GM19468 (cell line): ENCODE measurements around the gene DYNLT4.
"Not testable (repeated sequence)": the region's sequence is repeated elsewhere in the genome, so short reads cannot be mapped to it uniquely, and the experiment has no call there.

Source experiments
- ATAC-seq: cut with Tn5 transposase; IDR thresholded peaks from one replicate; pipeline ENCODE4 v1.9.1; 2021; ENCODE audit warnings: mild to moderate bottlenecking, moderate library complexity, moderate number of reproducible peaks; ENCODE audit not compliant: unreplicated experiment; ENCODE audit errors: extremely low read depth

The DYNLT4 gene

DNA sequence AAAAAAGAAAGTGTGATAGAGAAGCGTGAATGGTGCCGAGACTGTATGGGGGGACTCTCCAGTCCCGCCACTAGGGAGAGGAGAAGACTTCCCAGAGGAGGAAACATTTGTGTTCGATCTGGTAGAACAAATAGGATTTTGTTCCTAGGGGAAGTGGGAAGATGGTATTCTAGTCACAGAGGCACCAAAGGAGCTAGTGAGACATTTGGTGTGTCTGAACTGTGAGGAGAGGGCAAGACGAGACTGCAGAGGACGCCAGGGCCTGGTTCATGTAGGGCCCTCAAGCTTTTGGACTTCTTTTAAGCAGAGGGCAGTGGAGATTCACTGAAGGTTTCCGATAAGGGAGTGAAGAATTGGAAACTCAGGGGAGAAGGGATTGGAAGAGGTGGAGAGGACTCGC is 4.1 kb upstream of the DYNLT4 start:
- ATAC-seq = no peak

DNA sequence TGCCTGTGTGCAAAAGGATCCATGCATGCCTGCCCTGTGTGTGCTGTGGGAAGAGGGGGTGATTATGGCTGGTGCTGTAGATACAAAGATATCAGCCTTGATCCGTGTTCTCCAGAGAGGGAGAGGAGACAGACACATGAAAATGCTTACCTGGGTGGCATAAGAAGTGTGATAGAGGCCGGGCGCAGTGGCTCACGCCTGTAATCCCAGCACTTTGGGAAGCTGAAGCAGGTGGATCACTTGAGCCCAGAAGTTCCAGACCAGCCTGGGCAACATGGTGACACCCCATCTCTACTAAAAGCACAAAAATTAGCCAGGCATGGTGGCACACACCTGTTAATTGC is 3.6 kb upstream of the DYNLT4 start:
- not testable (repeated sequence) for ATAC-seq

DNA sequence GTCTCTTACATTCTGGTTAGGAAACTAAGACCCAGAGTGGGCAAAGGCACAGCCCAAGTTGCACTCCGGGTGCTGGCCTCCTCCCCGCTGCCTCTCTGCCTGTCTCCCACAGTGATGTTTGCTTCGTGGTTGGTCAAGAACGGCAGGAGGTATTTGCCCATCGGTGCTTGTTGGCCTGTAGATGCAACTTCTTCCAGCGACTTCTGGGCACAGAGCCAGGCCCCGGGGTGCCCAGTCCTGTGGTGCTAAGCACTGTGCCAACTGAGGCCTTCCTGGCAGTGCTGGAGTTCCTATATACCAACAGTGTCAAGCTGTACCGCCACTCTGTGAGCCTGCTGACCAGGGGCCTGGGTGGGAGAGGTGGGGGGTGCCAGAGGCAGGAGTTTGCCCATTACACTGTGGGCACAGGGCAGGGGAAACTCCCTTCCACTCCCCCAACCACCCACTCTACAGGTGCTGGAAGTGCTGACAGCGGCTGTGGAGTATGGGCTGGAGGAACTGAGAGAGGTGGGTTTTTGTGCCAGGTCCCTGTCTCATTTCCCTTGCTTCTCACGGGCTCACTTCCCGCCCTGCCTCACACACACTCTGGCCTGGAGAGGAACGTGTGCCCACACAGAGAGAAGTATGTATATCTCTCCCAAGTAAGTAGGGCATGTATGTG is 3.1 kb upstream of the DYNLT4 start:
- ATAC-seq = no peak

DNA sequence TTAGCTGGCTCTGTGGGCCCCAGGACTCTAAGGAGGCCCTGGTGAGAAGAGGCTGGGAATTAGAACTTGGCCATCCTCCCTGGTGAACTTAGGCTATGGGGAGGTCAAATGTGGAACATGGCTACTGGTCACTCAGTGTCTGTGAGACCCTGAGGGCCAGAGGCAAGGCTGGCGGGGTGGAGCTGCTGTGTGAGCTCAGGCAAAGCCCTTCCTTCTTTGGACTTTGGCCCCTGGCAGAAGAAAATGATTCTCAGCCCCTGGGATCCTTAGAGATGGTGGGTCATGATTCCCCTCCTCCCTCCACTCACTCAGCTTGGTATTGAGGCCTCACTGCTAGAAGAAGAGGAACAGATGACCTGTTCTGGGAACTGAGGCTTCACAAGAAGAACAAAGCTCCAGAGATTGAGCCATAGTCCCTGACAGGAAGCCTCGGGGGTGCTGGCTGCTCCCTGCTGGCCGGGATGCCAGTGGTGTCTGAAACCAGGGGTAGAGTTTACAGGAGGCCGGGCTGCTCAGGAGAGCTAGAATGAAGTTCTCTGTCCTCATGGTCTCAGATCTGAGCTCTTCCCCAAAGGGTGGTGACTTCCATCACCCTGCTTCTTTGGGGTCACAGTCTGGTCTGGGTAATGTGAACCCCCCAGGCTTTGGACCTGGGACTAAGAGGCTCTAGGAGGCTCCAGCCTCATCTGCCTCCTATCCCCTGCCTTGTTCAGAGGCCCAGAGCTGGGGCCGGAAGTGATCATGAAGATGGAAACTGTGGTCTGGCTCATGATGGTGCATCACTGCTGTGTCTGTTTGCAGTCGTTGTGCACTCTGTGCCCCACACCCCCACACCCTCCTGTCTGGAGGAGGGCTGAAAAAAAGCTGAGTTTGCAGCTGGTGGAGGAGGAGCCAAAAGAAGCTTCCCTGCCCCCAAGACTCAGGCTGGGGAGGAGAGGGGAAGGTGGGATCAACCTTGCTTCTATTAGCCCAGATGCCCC is 2.1 kb upstream of the DYNLT4 start:
- ATAC-seq = no peak

DNA sequence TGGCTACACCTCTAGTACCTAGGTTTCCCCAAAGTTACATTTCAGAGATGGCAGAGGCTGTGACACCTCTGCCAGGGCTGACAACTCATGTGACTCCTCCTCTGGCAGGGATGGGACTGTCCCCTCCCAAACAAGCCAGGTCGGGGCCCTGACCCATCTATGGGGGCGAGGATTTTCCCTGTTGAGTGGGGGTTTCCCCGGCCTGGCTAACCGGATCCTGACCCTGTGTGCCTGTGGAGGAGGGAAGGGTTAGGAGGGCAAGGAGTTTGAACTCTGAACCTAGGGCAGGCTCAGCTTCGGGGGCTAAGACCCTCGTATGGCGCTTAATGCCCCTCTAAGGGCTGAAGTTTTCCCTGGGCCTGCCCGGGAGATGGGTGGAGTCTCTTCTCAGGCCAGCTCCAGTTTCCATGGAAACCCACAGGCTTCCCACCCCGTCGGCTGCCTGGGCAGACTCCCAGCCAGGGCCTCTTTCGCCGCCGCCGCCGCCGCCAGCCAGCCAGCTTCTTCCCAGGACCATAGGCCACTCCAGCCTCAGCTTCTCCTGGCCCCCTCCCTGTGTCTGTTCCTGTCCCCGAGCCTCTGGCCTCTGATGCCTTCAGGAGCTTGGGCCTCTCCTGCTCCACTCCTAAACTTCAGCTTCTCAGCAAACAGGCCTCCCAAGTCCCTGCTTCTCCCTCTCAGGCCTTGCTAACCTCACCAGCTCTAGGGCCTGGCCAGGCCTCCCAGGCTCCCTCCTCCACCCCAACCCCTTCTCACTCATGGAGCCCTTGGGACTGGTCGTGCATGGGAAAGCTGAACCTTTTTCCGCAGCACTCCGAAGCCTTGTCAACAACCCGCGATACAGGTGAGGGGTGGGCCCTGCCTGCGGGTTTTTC is 1.1 kb upstream of the DYNLT4 start, which contains the start of gene BTBD19:
Gene BTBD19 (plus strand): TSS at position 461 of the 875 bp plus-strand sequence. CDS start 298 bp downstream, at position 759.
- ATAC-seq = no peak

DNA sequence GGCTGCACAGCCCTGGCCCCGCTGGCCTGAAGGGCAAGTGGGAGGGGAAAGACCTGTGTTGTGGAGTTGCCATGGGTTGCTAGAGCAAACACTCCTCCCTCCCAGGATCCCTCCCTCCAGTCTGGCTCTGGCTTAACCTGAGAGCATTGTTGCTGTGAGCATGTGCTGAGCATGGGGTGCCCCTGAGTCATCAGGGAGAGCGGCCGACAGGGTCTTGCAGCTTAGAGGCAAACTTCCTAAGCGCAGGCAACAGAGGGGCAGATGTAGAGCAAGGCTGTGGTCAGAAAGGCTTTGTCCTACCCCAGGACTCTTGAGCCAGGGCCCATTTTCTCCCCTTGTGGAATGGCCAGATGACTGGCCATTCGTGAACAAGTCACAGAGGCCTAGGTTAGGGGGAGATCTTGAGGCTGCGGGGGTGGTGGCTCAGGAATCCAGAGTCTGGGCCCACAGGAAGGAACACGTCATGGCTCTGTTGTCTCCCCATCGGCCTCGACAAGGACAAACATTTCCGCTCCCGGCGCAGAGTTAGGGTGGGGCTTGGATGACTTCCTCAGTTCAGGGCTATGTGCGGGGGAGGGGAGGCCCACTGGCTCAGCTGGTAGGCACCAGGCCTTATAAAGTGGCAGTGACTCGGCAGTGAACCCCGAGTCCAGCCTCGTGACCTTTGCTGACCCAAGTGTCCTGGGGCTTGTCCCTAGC is 362 bp upstream of the DYNLT4 start:
- no peak for ATAC-seq

DNA sequence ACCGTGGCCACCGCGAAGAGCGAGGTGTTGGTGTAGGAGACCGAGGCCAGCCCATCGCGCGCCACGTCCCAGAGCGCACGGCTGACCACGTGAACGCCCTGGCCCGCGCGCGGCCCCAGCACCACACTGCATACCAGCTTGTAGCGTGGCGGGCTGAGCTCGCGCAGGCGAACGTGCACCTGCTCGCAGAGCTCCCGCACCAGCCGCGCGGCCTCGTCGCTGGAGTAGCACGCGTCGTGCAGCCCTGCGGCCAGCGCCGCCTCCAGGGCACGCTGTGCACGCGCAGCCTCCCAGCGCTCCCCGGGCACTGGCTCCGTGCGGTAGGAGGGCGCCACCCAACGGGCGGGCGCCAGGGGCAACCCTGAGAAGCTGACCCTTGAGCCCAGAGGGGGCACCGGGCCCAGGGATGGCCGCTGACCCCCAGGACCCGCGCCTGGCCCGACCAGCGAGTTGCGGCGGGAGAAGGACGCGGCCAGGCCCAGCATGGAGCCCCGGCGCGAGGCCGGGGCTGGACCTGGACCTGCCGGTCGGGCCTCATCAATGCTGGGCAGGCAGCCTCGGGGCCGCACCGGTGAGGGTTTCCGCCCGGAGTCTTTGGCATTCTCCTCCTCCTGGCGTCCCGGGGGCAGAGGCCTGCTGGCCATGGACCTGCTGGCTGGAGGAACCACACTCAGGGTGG is 987 bp downstream of the DYNLT4 start:
- no peak for ATAC-seq

DNA sequence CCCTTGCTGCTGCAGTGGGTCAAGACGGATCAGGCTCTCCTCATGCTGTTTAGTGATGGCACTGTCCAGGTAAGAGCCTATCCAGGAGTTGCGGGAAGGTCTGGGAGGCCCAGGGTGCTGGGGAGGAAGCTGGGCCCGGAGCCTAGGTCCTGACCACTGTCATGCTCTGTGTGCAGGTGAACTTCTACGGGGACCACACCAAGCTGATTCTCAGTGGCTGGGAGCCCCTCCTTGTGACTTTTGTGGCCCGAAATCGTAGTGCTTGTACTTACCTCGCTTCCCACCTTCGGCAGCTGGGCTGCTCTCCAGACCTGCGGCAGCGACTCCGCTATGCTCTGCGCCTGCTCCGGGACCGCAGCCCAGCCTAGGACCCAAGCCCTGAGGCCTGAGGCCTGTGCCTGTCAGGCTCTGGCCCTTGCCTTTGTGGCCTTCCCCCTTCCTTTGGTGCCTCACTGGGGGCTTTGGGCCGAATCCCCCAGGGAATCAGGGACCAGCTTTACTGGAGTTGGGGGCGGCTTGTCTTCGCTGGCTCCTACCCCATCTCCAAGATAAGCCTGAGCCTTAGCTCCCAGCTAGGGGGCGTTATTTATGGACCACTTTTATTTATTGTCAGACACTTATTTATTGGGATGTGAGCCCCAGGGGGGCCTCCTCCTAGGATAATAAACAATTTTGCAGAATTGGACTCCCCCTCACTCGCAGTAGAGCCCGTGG is 1.7 kb downstream of the DYNLT4 start:
- no peak for ATAC-seq

DNA sequence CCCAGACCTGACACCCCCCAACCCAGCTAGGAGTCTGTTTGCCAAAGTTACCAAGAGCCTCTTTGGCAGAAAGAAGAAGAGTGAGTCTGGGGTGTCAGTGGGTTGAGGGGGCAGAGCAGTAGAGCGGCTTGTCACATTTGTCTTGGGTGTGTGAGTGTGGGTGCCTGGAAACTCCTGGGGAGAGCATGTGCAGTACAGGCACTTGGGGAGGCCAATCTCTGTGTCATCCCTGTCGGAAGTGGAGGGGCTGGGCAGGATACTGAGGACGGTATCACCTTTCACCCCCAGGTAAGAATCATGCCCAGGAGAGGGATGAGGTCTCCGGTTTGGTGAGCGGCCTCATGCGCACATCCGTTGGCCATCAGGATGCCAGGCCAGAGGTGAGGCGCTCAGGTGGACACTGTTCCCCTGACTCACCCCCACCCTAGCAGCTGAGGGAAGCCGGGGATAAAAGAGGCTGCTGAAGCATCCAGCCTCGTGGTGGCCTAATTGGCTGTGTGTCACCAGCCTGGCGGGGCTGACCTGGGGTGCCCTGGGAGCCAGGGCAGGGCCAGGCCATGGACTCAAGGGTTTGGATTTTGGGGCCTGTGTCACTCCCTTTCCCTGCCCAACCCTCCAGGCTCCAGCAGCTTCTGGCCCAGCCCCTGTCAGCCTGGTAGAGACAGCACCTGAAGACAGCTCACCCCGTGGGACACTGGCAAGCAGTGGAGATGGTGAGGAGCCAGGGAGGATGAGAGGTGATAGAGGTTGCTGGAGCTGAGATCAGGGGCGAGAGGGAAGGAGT is 3.6 kb downstream of the DYNLT4 start:
- ATAC-seq = no peak

DNA sequence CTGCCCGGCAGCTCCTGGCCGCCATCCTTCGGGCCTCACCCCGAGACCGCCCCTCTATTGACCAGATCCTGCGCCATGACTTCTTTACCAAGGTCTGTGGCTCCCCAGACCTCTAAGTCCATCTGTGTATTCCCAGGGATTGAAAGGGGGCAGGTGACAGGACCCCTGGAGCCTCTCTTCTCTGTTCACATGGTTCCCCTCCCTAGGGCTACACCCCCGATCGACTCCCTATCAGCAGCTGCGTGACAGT is 4.2 kb downstream of the DYNLT4 start:
- no peak for ATAC-seq

DNA sequence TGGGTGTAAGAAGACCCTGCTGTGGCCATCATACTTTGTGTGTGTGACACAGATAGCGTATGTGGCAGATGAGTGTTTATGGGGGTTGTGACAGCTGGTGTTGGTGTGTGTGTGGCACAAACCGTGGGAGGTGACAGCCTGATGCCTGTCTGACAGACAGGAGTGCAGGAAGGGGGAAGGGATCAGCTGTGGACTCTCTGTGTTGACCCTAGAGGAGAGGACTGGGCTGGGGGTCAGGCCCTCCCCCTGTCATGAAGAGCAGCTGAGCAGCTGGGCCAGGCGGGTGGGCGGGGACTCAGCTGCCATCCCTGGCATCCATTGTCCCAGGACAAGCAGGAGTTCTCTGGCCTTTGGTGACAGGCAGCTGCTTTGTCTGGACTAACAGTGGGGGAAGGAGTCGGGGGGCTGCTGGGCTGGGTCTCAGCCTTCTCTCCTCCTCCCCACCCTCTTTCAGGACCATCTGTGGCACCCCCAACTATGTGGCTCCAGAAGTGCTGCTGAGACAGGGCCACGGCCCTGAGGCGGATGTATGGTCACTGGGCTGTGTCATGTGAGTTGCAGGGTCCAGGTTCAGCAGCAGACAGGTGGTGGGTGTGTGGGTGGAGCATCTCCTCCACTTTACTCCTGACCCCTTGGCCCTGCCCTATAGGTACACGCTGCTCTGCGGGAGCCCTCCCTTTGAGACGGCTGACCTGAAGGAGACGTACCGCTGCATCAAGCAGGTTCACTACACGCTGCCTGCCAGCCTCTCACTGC is 4.7 kb downstream of the DYNLT4 start:
- ATAC-seq = no peak

DNA sequence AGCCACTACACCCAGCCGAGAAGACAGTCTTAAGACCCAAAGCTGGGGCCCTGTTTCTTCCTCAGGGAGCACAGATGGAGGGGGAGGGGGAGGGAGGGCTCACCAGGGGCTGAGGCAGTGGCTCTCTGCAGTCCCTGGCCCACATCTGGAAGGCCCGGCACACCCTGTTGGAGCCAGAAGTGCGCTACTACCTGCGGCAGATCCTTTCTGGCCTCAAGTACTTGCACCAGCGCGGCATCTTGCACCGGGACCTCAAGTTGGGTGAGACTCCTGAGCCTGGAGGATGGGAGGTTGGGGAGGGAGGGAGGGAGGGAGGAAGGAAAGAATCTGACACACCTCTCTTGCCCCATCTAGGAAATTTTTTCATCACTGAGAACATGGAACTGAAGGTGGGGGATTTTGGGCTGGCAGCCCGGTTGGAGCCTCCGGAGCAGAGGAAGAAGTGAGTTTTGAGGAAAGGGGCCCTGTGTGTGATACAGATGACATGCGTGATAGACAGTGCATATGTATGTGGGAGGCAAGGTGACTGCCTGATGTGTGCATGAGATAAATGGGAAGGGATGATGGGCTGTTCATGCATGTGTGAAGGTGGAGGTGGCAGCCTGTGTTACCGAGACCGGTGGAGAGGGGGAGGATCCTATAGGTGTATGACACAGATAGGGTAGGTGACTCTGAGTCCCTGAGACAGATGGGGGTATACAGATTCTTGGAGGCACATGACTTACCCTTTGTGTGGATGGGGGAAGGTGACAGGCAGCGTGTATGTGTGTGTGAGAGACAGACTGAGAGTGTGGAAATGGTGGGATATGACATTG is 5.5 kb downstream of the DYNLT4 start:
- ATAC-seq = no peak

DNA sequence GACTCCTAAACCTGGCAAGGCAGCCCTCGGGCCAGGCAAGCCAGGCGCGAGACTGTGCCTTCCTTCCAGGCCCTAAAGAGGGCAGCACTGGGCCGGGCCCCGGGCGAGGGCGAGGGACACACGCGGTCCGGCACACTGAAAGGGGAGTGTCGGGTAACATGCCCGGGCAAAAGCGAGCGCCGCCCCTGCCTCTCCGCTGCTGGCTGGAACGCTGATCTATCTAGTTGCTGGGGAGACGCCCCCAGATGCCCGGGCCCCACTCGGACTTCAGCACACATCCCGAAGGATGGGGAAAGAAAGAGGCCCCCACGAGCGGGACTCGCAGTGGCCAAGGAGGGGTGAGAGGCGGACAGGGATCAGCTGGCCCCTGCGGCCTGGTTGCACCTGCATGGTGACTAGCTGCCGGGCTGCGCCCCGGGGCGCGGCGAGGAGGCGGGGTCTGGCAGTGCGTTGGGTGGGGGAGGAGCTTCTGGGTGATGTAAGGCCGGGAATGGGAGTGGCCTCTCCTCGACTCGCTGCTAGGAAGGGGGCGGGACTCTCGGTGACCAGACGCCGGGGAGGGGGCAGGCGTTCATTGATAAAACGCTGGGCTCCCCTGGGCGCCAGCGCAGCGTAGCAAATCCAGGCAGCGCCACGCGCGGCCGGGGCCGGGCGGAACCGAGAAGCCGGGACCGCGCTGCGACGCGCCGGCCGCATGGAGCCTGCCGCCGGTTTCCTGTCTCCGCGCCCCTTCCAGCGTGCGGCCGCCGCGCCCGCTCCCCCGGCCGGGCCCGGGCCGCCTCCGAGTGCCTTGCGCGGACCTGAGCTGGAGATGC is 7.2 kb downstream of the DYNLT4 start, which contains the start of gene PLK3:
Gene PLK3 (plus strand): TSS at position 608 of the 815 bp plus-strand sequence. CDS start 87 bp downstream, at position 695.
- peak; percentile 67 for ATAC-seq

DNA sequence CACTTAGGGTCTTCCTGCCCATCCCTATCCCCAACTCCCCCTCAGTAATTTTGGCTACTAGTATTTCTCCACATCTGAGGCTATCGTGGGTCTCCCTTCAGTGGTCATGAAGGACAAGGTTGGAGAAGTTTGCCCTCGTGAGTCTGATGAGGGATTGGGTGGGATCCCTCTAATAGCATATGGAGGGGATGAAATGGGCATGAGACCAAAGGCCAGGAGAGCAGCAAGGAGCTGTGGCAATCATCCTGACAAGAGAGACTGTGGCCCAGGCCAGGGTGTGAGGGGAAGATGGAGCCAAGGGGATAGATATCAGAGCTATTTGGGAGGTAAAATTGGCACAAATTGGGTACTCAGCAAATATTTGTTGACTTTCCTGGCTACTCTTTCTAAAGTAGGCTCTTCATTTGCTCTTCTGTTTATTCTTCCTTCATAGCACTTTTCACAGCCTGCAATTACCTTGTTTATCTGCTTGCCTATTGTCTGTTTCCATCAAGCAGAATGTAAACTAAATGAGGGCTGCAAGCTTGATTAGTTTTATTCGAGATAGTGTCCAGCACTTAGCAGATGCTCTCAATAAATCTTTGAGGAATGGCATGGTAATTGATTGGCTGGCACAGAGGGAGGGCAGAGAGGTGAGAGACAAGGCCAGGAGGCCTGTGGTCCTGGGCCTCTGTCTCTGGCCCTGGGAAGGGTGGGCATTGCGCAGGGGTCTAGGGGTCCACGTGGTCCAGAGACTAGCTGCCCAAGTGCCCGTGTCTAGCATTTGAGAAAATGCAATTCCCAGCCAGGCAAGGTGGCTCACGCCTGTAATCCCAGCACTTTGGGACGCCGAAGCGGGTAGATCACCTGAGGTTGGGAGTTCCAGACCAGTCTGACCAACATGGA is 8.4 kb downstream of the DYNLT4 start:
- ATAC-seq = no peak

DNA sequence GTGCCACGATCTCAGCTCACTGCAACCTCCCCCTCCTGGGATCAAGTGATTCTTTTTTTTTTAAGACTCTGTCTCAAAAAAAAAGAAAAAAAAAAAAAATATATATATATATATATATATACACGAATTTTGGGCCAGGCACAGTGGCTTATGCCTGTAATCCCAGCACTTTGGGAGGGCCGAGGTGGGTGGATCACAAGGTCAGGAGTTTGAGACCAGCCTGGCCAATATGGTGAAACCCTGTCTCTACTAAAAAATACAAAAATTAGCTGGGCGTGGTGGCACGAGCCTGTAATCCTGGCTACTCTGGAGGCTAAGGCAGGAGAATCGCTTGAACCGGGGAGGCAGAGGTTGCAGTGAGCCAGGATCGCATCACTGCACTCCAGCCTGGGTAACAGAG is 9.3 kb downstream of the DYNLT4 start:
- ATAC-seq = not testable (repeated sequence)
